DMS79 treated with DMSO at 0.1 percent for 48 hours (cell line): ENCODE results near the gene HERC6.
"Not testable (repeated sequence)": the region's sequence is repeated elsewhere in the genome, so short reads cannot be mapped to it uniquely, and the experiment has no call there.

Experiments used
- DNase-seq: peaks from one replicate; lab custom pipeline; 2025; lab: John Stamatoyannopoulos, UW

HERC6 gene

DNA sequence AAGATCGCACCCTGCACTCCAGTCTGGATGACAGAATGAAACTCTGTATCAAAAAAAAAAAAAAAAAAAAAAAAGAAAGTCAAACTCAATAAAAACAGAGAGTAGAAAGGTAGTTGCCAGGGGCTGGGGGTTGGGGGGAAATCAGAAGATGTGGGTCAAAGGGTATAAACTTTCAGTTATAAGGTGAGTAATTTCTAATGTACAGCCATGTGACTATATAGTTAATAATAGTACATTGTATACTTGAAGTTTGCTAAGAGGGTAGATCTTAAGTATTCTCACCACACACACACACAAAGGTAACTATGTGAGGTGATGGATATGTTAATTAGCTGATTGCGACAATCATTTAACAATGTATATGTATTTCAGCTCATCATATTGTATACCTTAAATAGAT, 11.5 kb downstream of the HERC6 start:
- DNase-seq = no peak

- DNase-seq = no peak
Observed at GRCh38 chr4:88391703-88392102, 13.1 kb downstream of the HERC6 start.

DNA sequence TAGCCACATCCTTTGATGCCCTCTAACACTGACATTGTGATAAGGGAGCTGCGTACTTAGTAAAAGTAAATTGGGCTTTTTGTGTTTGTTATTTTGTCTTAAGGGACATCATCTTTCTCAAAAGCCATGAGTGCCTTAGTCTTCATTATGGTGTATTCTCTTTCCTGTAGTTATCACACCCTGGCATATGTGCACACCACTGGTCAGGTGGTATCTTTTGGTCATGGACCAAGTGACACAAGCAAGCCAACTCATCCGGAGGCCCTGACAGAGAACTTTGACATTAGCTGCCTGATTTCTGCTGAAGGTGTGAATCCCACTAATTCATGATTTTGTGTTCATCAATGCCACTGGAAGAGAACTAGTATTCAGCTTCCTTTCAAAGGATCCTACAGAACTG, 18.0 kb downstream of the HERC6 start:
- no peak for DNase-seq

GRCh38 chr4:88398381-88398780, 19.7 kb downstream of the HERC6 start:
- DNase-seq = no peak

- DNase-seq = no peak
Observed at GRCh38 chr4:88409206-88409605, 30.6 kb downstream of the HERC6 start.

- no peak for DNase-seq
Observed at GRCh38 chr4:88409789-88410188, 31.1 kb downstream of the HERC6 start.

- DNase-seq = no peak
Observed at GRCh38 chr4:88411491-88412096, 32.9 kb downstream of the HERC6 start.

DNA sequence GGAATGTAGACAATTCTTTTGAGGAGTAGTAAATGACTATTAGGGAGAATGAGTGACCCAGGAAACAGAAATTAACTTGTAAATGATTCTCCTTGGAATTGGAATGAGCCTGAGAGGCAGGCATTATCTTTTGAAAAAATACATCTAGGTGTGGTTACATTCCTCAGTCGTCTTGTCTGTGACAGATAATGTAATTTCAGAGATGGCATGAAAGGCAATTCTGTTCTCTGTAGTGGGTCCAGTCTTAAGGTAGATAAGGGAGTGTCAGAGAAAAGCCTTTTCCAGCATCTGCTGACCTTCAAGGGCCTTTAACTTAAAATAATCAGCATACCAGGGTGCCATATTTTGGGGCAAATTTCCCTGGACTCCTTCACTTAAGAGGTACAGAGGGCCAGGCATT, 35.1 kb downstream of the HERC6 start:
- no peak for DNase-seq

DNA sequence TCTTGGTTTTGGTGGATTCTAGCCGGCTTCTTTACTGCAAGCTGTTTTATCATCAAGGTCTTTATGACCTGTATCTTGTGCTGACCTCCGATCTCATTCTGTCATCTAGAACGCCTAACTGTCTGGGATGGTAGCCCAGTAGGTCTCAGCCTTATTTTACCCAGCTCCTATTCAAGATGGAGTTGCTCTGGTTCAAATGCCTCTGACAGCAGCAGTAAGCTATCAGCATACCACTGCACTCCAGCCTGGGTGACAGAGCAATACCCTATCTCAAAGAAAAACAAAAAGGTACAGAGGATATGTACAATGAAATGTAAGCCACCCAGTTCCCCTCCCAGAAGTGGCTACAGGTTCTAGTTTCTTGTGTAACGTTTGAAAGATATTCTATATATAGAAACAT, 36.1 kb downstream of the HERC6 start:
- DNase-seq = no peak

DNA sequence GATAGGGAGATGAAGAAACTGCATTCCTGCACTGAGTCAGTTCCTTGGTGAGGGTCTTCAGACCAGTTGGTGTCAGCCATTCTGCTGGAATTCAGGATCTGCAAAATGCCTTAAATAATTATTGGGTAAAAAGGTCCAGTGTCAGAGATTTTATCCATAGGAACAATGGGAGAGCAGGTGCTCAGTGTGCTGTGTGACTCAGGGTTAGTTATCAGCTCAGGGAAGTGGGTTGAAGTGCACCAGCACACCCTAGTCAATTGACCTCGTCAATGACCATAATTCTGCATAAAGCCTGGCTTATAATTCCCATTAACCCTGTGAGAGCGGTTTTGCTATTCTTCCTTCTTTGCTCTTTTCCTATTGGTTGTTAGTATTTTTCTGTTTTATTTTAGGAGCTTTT, 37.3 kb downstream of the HERC6 start:
- DNase-seq = no peak

DNA sequence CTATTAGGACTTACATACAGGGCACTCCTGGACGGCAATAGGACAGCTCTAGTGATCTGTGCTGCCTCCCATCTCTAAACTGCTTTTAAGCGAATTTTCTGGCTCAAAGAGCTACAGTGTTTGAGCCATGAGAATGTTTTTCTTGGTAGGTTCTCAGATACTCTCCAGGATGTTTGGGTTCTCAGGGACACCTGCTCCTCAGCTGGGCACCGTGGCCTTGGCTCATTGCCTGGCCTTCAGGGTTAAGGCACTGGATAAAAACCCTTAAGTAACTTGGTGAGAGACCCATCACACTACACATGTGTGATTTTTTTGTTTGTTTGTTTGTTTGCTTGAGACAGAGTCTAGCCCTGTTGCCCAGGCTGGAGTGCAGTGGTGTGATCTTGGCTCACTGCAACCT, 39.8 kb downstream of the HERC6 start:
- DNase-seq = no peak

GRCh38 chr4:88419874-88420273, 41.2 kb downstream of the HERC6 start:
- DNase-seq = no peak

DNA sequence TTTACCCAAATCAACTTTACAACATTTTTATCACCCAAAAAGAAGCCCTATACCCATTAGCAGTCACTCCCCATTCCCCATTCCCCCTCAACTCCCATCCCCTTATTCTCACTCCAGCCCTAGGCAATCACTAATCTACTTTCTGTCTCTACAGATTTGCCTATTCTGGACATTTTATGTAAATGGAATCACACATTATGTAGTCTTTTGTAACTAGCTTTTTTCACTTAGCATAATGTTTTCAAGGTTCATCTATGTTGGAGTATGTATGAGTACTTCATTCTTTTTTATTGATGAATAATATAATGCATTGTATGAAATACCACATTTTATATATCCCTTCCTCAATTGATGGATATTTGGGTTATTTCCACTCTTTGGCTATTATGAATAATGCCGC, 42.2 kb downstream of the HERC6 start:
- DNase-seq = no peak

DNA sequence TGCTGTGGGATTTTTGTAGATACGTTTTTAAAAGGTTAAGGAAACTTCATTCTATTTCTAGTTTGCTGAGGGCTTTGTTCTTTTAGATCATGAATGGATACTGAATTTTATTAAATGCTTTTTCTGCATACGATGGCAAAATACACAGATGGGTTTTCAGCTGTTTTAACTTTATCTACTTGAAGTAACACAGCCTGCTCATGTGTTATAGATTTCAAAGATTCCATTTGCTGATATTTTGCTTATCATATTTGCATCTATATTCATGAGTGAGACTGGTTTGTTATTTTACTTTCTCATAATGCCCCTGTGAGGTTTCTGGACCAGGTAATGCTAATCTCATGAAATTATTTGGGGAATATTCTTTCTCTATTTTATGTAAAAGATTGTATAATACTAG, 43.8 kb downstream of the HERC6 start:
- DNase-seq = no peak

DNA sequence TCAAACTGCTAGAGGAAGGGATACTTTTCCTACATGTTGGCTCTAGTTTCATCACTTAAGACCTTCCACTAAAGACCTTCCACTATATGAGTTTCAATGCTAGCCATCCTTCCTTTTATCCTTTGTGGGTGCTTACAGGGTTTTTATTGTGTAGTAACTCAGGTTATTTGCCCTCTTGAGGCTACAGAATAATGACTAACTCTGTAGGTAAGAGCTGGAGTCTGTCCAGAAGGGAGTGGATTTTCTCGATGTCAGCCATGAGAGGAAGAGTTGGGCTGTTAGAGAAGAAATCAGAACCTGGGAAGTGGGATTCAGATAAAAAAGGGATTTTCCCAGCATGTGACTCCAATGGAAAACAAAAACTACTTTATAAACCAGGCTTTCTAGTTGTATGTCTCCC, 50.7 kb downstream of the HERC6 start:
- no peak for DNase-seq

DNA sequence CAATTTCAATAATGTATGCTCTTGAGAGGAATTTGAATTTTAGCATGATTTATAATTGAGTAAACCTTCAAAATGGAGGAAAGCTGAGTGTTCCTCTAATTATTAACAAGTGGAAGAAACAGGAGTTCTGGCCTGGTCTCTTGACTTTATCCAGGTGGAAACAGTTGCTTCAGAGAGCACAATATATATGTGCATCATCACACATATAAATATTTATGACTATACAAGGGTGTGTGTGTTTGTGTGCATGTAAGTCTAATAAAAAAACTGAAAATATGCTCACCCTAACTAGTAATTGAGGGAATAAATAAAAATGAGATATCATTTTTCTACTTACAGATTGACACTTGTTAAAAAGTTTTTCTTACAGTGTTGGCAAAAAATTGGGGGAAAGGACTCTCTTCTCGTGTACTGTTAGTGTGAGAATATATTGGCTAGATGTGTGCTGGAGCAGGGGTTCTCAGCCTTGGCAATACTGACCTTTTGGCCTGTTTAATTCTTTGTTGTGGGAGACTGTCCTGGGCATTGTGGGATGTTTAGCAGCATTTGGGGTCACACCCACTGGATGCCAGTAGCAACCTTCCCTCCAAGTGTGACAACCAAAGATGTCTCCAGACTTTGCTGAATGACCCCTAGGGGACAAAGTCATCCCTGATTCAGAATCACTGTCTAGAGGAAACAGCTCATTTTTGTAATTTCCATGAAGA, 57.5 kb downstream of the HERC6 start:
- DNase-seq = no peak

- not testable (repeated sequence) for DNase-seq
Observed at GRCh38 chr4:88437873-88438272, 59.2 kb downstream of the HERC6 start.

- DNase-seq = no peak
Observed at GRCh38 chr4:88439161-88439760, 60.6 kb downstream of the HERC6 start.

GRCh38 chr4:88440146-88440545, 61.5 kb downstream of the HERC6 start:
- DNase-seq = no peak

GRCh38 chr4:88441696-88442095, 63.0 kb downstream of the HERC6 start:
- DNase-seq = no peak

GRCh38 chr4:88442689-88443191, 64.1 kb downstream of the HERC6 start:
- DNase-seq = peak; percentile 49

DNA sequence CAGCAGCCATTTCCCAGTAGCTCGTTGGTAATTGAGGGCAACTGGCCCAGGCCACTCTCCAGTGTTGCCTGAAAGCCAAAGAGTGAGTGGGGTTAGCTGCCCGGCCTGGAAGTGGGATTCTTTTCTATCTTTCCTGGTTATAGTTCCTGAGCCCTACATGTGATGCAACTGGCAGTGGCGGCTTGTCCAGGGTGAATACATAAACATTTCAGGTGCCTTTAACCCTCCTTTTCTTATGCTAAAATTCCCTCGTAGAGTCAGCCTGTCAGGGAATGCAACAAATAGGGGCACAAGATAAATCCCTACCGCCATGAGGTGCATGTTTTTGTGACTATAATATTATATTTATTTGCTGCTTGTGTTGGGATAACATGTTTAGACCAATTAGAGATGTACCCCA, 64.8 kb downstream of the HERC6 start:
- no peak for DNase-seq

DNA sequence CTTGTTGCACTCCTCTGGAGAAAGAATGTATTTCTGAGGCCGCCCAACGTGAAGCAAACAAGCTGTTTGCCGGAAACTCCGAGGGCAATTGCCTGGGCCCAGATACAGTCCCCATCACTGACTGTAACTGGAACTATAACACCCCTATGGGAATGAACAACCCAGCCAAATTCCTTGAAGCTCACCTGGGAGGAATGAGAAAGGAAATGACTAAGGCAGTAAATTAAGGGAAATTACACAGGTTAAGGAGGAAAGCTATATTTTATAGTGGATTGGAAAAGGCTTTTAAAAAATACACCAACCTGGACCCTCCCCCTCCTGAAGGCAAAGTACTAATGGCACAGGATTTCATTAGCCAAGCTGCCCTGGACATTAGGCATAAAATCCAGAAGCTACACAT, 66.6 kb downstream of the HERC6 start:
- no peak for DNase-seq

- DNase-seq = no peak
Observed at GRCh38 chr4:88446124-88446523, 67.5 kb downstream of the HERC6 start.
